Neural progenitor cell (in vitro differentiated cells): ENCODE data around the gene HSDL2. TPM values are rescaled to one million over a fixed set of nuclear protein-coding genes. Genes with fewer than 3 reads are reported as not detected.

Experiments used
- DNase-seq: peaks from one replicate; pipeline ENCODE4 v3.0.0-alpha.2; 2016; ENCODE audit warnings: low spot score
- H2AFZ ChIP-seq: fragments of 200-600 bp; sonication (generic); replicated peaks from 2 replicates; pipeline ENCODE4 v1.6.1; 2016; ENCODE audit warnings: antibody characterized with exemption
- H3F3A ChIP-seq: fragments of 200-600 bp; sonication (generic); 2 replicates; pipeline ENCODE4 v1.6.1; 2016; ENCODE audit warnings: antibody characterized with exemption, low read depth
- H3K27ac ChIP-seq: fragments of 200-600 bp; sonication (generic); 2 replicates; pipeline ENCODE4 v1.5.1; 2016; ENCODE audit warnings: mild to moderate bottlenecking
- H3K27me3 ChIP-seq: fragments of 200-600 bp; sonication (generic); 2 replicates; pipeline ENCODE4 v1.6.1; 2016; ENCODE audit warnings: mild to moderate bottlenecking, moderate library complexity
- H3K36me3 ChIP-seq: fragments of 200-600 bp; sonication (generic); 2 replicates; pipeline ENCODE4 v1.5.1; 2016
- H3K4me1 ChIP-seq: fragments of 200-600 bp; sonication (generic); 2 replicates; pipeline ENCODE4 v1.6.1; 2016; ENCODE audit warnings: mixed run types
- H3K4me2 ChIP-seq: fragments of 200-600 bp; sonication (generic); 2 replicates; pipeline ENCODE4 v1.6.1; 2016
- H3K4me3 ChIP-seq: fragments of 200-600 bp; sonication (generic); 2 replicates; pipeline ENCODE4 v1.5.1; 2016
- H3K79me2 ChIP-seq: fragments of 200-600 bp; sonication (generic); 2 replicates; pipeline ENCODE4 v1.6.1; 2016; ENCODE audit warnings: low read depth
- H3K9ac ChIP-seq: fragments of 200-600 bp; sonication (generic); 2 replicates; pipeline ENCODE4 v1.6.1; 2016
- H3K9me3 ChIP-seq: fragments of 200-600 bp; sonication (generic); 2 replicates; pipeline ENCODE4 v1.5.1; 2016; ENCODE audit warnings: low read depth
- H4K20me1 ChIP-seq: fragments of 200-600 bp; sonication (generic); 2 replicates; pipeline ENCODE4 v1.6.1; 2016; ENCODE audit warnings: low read depth
- H3K27ac Mint-ChIP-seq: 3 replicates; pipeline ENCODE4 v1.8.0; 2021; ENCODE audit warnings: mixed read lengths
- H3K27me3 Mint-ChIP-seq: 2 replicates; pipeline ENCODE4 v1.8.0; 2022; ENCODE audit warnings: low read depth, mild to moderate bottlenecking, inconsistent platforms, moderate library complexity, mixed read lengths; ENCODE audit not compliant: insufficient read depth
- H3K36me3 Mint-ChIP-seq: 3 replicates; pipeline ENCODE4 v1.8.0; 2021; ENCODE audit warnings: mixed read lengths
- H3K4me1 Mint-ChIP-seq: 3 replicates; pipeline ENCODE4 v1.8.0; 2021; ENCODE audit warnings: mixed read lengths
- H3K4me3 Mint-ChIP-seq: 3 replicates; pipeline ENCODE4 v1.8.0; 2021; ENCODE audit warnings: mild to moderate bottlenecking, moderate library complexity, mixed read lengths
- H3K9me3 Mint-ChIP-seq: 3 replicates; pipeline ENCODE4 v1.8.0; 2020; ENCODE audit warnings: mixed read lengths
- CTCF ChIP-seq: fragments of 200-600 bp; sonication (generic); IDR thresholded peaks from 2 replicates; pipeline ENCODE4 v1.5.1; 2017; ENCODE audit warnings: antibody characterized with exemption, mild to moderate bottlenecking
- EZH2 ChIP-seq: fragments of 200-600 bp; sonication (generic); IDR thresholded peaks from 2 replicates; pipeline ENCODE4 v1.6.1; 2017; ENCODE audit warnings: antibody characterized with exemption, mild to moderate bottlenecking, moderate library complexity
- EZH2phosphoT487 ChIP-seq: fragments of 200-600 bp; sonication (generic); IDR thresholded peaks from 2 replicates; pipeline ENCODE4 v1.6.1; 2017; ENCODE audit warnings: antibody characterized with exemption
- total RNA-seq: library from RNA; depleted of rRNA; stranded (reverse); fragments of >200 nt; gene quantifications from 2 replicates; pipeline ENCODE4 v1.2.3, GENCODE V29; 2015; ENCODE audit warnings: low replicate concordance

HSDL2 gene
- total RNA-seq, 1 donor from 2014 or later = 23.8 TPM

- Histone ChIP-seq H3K36me3 (no peaks in the 10 kb centered on the region), H2AFZ (peak overlapping the region; percentile 75), H3K4me2 (peak overlapping the region; percentile 77), H3K79me2 (peaks cover 30% of the 10 kb centered on the region), H3K27ac (no peak overlapping the region), H3K9ac (no peak overlapping the region), H3K4me1 (peaks cover 13% of the 10 kb centered on the region), H3K9me3 (no peaks in the 10 kb centered on the region), H3F3A (peaks cover 20% of the 10 kb centered on the region), H4K20me1 (no peaks in the 10 kb centered on the region), H3K27me3 (no peaks in the 10 kb centered on the region), H3K4me3 (peak overlapping the region; percentile 71)
- H3K27ac Mint-ChIP-seq = no peak overlapping the region
- TF ChIP-seq EZH2 (no peak), CTCF (no peak), EZH2phosphoT487 (no peak)
- DNase-seq = no peak
- H3K36me3 Mint-ChIP-seq = peaks cover 24% of the 10 kb centered on the region
- H3K27me3 Mint-ChIP-seq = peaks cover 4% of the 10 kb centered on the region
- peaks cover 32% of the 10 kb centered on the region for H3K4me1 Mint-ChIP-seq
- H3K4me3 Mint-ChIP-seq = peak overlapping the region; percentile 90
- peaks cover 34% of the 10 kb centered on the region for H3K9me3 Mint-ChIP-seq
Measured at GRCh38 chr9:112378328-112379176, 1.4 kb upstream of the HSDL2 start.

GRCh38 chr9:112379177-112380101 is 469 bp upstream of the HSDL2 start:
- DNase-seq = peak; percentile 99
- peak overlapping the region; percentile 75 for H2AFZ ChIP-seq
- H3K27ac Mint-ChIP-seq = peak overlapping the region; percentile 100

GRCh38 chr9:112380825-112381221 is 915 bp downstream of the HSDL2 start:
- Mint-ChIP-seq H3K4me3 (peak overlapping the region; percentile 90), H3K27me3 (peaks cover 4% of the 10 kb centered on the region), H3K27ac (peak overlapping the region; percentile 19), H3K4me1 (peaks cover 32% of the 10 kb centered on the region), H3K36me3 (peaks cover 13% of the 10 kb centered on the region), H3K9me3 (peaks cover 20% of the 10 kb centered on the region)
- Histone ChIP-seq H3K9me3 (no peaks in the 10 kb centered on the region), H3K79me2 (peaks cover 30% of the 10 kb centered on the region), H3K4me3 (peak overlapping the region; percentile 71), H3K27me3 (no peaks in the 10 kb centered on the region), H4K20me1 (no peaks in the 10 kb centered on the region), H3K27ac (no peak overlapping the region), H3K4me1 (peaks cover 13% of the 10 kb centered on the region), H3K4me2 (peak overlapping the region; percentile 74), H3F3A (peaks cover 20% of the 10 kb centered on the region), H3K9ac (peak overlapping the region; percentile 39), H3K36me3 (no peaks in the 10 kb centered on the region), H2AFZ (peak overlapping the region; percentile 81)
- TF ChIP-seq EZH2phosphoT487 = no peak
- DNase-seq = no peak

More at GRCh38 chr9:112379177-112380101, 469 bp upstream of the HSDL2 start:
- Histone ChIP-seq H3K4me1 (peaks cover 13% of the 10 kb centered on the region), H3K27ac (peak overlapping the region; percentile 94), H3K4me3 (peak overlapping the region; percentile 71), H3K9me3 (no peaks in the 10 kb centered on the region), H3K9ac (peak overlapping the region; percentile 16), H3K79me2 (peaks cover 30% of the 10 kb centered on the region), H3F3A (peaks cover 20% of the 10 kb centered on the region), H3K36me3 (no peaks in the 10 kb centered on the region), H4K20me1 (no peaks in the 10 kb centered on the region), H3K4me2 (peak overlapping the region; percentile 77), H3K27me3 (no peaks in the 10 kb centered on the region)
- peaks cover 21% of the 10 kb centered on the region for H3K36me3 Mint-ChIP-seq
- peaks cover 4% of the 10 kb centered on the region for H3K27me3 Mint-ChIP-seq
- H3K4me3 Mint-ChIP-seq = peak overlapping the region; percentile 90
- H3K4me1 Mint-ChIP-seq = peaks cover 32% of the 10 kb centered on the region
- TF ChIP-seq EZH2phosphoT487 (no peak), EZH2 (no peak)
- peaks cover 28% of the 10 kb centered on the region for H3K9me3 Mint-ChIP-seq

- Mint-ChIP-seq H3K27me3 (peaks cover 4% of the 10 kb centered on the region), H3K9me3 (peaks cover 11% of the 10 kb centered on the region), H3K27ac (no peak overlapping the region), H3K4me1 (peaks cover 32% of the 10 kb centered on the region), H3K36me3 (peaks cover 11% of the 10 kb centered on the region), H3K4me3 (no peak overlapping the region)
- H3K9ac ChIP-seq = no peak overlapping the region
- TF ChIP-seq EZH2phosphoT487 (no peak), CTCF (no peak), EZH2 (no peak)
- peaks cover 26% of the 10 kb centered on the region for H3K79me2 ChIP-seq
- no peak overlapping the region for H3K27ac ChIP-seq
- no peak overlapping the region for H2AFZ ChIP-seq
- no peaks in the 10 kb centered on the region for H3K27me3 ChIP-seq
- no peak for DNase-seq
- no peaks in the 10 kb centered on the region for H4K20me1 ChIP-seq
- peaks cover 20% of the 10 kb centered on the region for H3F3A ChIP-seq
- no peak overlapping the region for H3K4me3 ChIP-seq
- H3K36me3 ChIP-seq = no peaks in the 10 kb centered on the region
- no peak overlapping the region for H3K4me2 ChIP-seq
- H3K4me1 ChIP-seq = peaks cover 13% of the 10 kb centered on the region
- H3K9me3 ChIP-seq = no peaks in the 10 kb centered on the region
Measured at GRCh38 chr9:112382066-112382465, 2.2 kb downstream of the HSDL2 start.
